ENCODE results near the gene U2AF1.
"Not testable (repeated sequence)": the region's sequence is repeated elsewhere in the genome, so short reads cannot be mapped to it uniquely, and the experiment has no call there.

The U2AF1 gene

DNA sequence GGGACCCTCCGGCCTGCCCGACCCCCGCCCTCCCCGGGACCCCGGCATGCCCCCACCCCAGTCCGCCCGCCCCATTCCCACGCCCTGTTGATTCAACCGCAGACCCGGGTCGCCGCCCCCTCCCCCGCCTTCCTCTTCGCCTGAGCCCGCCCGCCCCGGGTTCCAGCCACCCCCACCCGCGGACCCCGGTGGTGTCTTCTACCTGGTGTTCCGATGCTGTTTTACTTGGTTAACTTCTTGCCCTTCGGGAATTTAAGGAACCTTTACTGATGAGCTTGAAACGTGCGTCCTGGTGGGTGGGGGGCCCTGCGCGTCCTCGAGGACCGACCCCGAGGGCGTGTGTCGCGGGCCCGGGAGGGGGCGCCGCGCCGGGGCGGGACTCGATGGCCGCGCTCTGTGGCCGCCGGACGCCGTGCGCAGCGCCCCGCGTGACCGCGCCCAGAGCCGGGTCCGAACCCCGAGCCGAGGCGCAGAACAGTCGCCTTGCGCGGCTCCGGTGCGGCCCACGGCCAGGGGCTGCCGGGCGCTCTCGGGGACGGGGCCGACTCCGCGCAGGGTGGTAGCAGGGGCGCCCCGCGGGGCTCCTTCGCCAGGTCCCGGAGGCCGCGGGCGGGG lies 31.2 kb downstream of the U2AF1 start:
- not testable (repeated sequence) for DNase-seq

DNA sequence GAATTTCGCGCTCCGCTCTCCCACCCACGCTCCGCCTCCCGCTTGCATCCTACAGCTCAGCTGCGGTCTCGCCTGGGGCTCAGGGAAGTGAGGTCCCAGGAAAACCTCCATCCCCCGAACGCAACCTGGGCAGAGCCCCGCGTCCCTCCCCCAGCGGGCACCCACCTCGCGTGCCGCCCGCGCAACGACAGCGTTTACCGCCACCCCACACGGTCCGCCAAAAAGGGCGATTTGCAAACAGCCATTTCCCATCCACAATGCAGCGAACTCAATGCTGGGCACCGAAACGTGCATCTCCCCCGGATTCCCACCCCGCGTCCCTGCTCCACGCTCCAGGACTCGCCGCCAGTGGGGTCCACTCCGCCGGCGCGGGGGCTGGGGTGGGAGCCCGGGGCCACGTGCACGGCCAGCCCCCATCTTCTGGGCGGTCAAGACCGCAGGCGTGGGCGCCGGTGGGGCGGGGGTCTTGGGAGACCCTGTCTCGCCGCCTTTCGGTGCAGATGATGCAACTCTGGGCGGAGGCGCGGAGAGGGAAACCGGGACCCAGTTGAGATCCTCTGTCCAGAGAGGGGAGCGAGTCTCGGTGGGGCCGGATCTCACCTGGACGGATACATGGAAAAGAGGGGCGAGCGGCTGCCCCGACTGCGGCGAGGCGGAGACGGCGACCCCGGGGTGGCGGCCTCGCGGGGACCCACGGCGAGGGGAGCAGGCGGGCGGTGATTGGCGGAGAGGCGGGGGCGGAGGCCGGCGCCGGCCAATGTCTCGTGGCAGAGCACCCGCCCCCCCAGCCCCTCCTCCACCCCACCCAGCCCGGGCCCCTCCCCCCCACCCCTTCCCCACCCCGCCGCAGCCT lies 32.0 kb downstream of the U2AF1 start, which contains the start of gene CBS:
Gene CBS, minus strand, starts transcription at position 666 of the 853 bp plus-strand sequence. CDS start 3,642 bp downstream, outside the sequence.
- not testable (repeated sequence) for DNase-seq

DNA sequence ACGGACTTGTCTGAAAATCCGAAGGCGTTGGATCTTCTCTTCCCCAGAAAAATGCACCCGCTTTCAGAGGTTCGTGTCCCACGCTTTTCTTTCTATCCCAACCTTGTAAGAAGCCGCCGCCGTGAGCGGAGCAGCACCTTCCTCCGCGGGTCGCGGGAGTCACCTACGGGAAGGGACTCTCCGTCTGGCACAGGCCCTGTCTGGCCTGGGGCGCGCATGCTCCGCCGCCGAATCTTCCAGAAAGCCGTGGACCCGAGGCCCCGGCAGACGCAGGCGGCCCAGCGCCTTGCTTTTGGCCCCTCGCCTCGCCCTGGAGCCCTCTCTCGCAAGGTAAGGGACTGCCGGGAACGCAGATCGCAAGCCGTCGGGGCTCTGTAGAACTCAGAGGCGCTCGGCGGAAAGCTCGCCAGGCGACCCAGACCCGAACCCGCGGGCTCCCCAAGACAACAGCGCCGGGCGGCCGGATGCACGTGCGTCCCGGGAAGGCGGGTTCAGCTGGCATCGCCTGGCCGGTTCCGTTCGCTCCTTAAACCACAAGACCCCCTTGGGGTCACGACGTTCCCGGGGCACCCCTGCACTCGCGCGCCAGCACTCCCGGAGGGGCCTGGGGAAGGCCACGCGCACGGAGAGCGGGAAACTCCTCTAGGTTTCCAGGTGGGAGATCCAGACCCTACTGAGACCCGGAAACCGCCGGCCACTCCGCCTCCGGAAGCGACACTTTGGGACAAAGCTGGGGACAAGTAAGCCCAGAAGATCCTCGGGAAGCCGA lies 32.8 kb downstream of the U2AF1 start:
- not testable (repeated sequence) for DNase-seq

DNA sequence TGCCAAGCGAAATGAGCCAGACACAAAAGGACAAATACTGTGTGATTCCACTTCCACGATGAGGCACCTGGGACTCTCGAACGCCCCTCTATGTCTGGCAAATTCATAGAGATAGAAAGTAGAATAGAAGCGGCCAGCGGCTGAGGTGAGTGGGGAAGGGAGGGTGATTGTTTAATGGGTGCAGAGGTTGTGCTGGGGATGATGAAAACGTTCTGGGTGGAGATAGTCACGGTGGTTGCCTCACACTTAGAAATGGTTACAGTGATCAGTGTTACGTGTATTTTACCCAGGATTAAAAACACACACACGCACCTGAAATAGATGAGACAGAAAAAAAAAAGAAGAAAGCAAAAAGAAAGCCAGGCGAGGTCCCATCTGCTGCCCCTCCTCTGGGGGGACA lies 34.6 kb downstream of the U2AF1 start:
- not testable (repeated sequence) for DNase-seq

DNA sequence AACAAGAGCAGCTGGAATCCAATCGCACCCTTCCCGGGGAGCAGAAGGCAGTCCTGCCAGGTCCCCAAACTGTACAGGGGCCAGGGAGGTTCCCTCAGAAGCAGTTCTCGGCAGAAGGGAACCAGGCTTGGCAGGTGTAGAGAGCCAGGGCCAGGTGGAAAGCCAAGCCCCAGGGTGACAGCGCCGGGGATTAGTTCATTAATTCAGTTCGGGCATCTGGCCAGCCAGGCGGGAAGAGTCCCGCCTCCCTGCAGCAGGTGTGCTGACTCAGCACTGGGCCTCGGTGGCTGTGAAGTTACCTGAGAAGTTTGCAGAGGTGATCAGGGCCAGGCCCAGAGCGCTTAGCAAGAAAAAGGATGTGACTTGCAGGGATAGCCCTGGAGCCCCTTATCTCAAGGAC lies 37.7 kb downstream of the U2AF1 start:
- DNase-seq: not testable (repeated sequence)

DNA sequence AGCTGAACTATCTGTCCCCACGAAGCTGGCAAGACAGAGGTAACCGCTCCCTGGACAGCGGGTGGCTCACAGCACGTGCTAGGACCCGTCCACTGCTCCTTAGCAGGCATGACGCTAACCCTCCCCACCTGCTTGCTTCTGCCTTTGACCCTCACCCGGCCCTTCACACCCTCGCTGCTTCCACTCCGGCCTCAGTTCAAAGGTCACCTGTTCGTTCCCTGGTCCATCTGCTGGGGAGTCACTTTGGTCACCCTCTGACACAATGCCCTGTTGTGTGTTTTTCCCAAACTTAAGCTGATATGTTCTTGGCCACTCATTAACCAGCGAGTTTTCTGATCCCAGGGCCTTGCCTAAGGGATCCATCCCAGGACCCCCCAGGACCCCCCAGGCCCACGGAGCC lies 39.3 kb downstream of the U2AF1 start:
- not testable (repeated sequence) for DNase-seq

DNA sequence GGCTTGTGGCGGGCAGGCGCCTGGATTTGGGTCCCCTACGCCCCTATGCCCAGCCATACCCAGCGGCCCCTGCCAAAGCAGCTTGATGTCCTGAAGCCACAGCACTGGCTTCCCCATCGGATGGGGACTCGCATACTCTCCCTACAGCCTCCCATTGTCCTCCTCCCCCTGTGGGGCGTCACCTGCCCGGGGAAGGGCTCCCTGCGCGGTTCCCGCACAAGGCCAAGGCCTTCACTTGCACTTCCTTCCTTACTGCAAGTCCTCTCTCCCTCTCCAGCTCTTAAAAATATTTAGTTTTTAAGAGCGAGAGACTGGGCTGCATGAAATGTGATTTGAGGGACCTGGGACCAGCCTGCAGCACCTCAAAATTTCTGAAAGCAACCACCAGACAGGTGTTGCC lies 40.7 kb downstream of the U2AF1 start:
- not testable (repeated sequence) for DNase-seq

DNA sequence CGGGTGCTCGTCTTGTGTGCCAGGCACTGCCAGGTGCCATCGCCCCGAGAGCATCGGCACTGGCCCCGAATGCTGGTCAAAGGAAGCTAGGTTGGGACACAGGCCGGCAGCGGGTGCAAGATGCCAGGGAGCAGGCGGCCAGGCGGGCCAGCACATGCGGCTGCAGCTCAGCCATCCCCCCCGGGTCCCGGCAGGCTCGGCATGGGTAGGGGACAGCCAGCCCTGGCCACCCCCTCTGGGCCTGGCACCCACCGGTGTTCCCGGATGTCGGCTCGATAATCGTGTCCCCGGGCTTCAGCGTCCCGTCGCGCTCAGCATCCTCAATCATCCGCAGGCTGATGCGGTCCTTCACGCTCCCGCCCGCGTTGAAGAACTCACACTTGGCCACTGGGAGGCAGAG lies 41.4 kb downstream of the U2AF1 start:
- DNase-seq: not testable (repeated sequence)

DNA sequence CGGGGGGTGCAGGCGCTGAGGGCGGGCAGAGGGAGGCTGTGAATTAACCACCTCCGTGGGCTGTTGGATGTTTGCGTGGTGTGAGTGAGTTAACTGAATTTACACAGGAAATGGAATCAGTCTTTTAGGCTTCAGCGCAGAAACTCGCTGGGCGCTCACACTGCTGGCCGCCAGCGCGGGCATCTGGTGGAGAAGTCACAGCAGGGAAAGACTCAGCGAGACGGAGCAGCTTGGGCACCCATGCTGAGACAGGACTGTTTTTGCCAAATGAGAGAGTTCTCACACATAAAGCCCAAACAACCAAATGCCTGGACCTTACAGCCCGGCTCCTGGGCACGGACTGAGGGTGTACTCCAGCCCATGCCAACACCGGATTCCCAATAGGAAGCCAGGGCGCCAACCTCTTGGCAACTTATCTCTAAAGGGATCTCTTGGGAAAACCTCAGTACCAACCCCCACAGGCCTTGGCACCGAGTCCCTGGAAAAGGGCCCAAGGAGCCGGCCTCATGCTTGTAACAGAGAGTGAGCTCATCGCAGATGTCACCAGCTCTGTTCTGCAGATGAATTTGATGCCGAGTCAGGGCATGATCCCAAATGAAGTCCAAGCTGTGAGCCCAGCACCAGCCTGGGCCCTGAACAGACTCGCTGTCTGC lies 43.0 kb downstream of the U2AF1 start:
- not testable (repeated sequence) for DNase-seq

DNA sequence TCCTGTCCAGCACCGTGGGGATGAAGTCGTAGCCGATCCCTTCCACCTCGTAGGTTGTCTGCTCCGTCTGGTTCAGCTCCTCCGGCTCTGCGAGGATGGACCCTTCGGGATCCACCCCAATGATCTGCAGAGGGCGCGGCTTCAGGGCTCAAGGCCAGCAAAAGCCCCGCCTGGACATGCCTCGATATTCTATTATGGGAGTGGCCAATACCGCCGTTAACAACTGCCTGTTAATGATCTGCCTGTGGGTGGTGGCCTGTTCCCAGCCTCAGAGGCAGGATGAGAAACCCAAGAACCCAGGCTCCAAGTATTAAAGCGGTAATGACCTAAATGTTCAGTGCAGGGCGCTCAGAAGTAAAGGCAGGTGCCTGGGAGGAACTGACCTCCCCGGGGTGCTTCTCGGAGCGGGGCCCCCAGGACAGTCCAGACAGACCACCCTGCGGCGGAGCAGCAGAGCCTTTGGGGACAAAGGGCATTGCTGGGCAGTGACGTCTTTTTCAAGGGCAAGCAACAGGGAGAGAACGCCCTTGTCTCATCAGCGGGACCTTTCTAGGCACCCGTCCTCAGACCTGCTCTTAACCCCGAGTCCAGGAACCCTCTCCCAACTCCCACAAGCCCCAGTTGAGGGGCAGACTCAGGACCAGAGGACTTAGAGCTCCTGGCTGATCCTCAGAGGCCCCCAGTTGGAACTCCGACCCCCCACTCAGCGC lies 44.3 kb downstream of the U2AF1 start:
- DNase-seq: not testable (repeated sequence)

DNA sequence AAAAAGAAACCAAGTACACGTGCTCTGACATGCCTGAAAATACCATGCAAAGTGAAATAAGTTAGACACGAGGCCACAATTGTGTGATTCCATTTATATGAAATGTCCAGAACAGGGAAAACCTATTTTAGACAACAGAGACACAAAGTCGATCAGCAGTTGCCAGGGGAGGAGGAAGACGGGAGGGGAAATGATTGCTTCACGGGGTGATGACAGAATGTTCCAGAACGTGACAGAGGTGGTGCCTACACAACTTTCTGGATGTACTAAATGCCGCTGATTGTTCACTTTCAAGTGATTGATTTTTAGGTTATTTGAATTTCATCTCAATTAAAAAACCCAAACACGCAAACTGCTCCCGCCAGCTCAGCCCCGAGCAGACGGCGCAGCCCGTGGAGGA lies 54.3 kb downstream of the U2AF1 start:
- DNase-seq: not testable (repeated sequence)

DNA sequence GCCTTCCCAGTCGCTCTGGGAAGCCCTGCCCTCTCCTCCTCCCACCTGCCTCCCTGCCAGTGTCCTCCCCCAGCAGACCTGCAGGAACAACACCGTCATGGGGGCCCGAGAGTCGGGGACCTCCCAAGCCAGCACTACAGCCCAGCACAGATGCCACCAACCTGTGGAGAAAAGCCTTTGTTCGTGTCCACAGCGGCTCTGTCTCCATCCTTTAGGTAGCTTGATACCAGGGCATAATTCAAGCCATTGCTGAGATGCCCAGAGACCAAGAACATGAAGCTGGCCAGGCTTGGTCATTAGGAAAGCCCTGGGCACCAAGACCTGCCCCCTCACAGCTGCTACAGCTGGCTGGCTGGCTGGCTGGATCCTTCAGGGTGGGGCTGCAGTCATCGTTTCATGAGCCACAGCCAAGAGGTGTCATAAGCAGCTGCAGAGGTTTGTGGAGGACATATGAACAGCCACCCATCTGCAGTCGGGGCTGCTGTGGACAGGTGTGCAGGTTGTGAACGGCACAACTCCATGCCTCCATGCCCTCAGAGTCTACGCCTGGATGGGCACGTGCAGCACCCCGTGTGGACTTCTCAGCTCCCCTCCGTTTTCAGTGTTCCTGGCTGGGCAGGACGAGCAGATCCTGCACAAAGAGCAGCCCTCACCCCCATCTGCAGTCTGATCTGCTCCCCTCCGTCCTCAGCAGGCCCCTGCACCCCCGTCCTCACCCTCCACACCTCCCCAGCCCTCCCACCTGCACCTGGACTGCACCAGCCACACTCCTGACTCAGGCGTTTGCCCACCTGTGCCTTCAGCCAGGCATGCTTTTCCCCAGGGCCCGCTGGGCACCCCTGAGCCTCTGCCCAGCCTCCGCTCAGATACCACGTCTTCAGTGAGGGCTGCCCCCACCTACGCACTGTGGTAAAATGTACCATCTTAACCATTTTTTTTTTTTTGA lies 61.2 kb downstream of the U2AF1 start:
- not testable (repeated sequence) for DNase-seq

DNA sequence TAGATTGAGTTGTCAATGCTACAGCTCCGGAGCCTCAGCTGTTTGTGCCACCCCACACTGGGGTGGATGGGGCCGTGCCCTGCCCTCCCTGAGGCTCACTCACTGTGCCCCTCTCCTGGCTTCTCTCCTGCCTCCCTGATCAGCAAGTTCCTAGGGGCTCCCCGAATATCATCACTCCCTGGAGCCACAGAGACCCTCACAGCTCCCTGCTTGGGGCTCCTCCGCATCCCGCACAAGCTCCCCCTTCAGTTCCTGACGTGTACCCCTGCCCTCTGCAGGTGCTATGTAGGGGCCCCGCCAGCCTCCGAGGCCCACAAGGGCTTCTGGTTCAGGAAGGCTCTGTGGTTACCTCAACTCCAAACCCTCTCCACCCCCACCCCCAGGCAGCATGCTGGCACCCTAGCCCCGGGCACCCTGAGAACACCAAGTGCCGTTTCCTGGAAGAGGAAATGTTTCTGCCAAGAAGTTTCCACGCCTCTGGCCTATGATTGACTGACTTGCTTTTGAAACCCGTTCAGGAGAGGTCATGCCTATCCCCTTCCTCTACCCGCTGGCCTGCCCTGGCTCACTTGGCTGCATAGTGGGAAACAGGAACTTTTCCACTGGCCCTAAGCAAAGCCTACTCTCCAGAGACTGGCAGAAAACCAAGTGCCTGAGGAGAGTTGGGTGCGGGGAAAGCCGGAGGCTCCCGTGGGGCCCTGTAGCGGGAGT lies 62.0 kb downstream of the U2AF1 start:
- not testable (repeated sequence) for DNase-seq

DNA sequence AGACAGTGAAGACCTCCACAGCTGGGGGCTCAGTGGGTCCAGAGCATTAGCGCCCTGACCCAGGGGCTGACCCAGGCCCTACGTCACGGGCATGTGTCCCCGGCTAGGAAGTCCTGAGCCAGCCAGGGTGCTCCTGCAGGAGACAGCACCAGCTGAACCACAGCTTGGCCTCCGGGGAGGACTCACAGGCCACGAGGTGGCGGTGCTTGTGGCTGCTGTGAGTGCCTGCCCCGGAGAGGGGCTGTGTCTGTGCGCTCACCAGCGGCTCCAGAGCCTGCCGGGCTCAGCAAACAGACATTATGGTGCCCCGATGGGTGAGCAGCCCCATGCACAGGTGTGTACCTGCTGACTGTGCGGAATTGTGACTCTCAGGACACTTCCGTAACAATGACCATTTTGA lies 62.8 kb downstream of the U2AF1 start:
- DNase-seq: not testable (repeated sequence)

DNA sequence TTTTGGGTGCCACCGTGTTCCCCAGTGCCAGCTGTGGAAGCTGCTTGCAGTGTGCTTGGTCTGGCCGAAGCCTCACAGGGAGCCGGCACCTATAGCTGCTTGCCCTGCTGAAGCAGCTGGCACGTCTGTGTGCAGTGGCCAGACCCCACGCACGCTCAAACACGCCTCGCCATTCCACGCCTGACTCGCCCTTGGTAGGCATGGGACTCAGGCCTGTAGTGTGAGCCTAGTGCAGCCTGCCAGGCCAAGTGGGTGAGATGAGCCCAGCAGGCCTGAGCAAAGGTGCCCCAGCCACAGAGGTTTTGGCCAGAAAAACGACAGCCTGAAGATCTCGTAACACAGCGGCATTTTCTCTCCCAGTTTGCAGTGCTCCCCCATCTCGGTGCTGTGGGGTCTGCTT lies 64.1 kb downstream of the U2AF1 start:
- DNase-seq: not testable (repeated sequence)
